Measurements from ENCODE around the gene MRGPRX2.

The MRGPRX2 gene

GRCh38 chr11:19073454-19074415 lies 13.2 kb upstream of the MRGPRX2 start:
- DNase-seq, result no peak

GRCh38 chr11:19072464-19072863 lies 11.9 kb upstream of the MRGPRX2 start:
- no peak for DNase-seq

- DNase-seq, result peak; percentile 90
These were observed 10.7 kb upstream of the MRGPRX2 start for GRCh38 chr11:19071255-19071654.

DNA sequence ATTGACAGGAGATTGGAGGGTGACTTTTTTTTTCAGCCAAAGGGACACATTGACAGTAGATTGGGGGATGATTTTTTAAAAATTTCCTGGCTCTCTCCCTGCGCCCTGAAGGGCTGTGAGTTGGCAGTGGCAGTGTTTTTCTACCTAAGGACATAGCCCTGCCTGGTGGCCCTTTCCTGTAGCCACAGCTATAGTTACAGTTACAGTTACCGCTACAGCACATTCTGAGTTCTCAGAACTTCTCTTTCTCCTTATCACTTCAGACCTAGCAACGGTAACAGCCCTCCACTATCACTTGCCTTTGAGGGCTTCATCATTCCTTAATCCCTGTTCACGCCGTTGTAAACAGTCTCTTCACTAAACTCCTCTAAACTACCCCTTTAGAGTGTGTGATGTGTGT lies 684 bp downstream of the MRGPRX2 start:
- no peak for DNase-seq

GRCh38 chr11:19055905-19056304 lies 4.6 kb downstream of the MRGPRX2 start:
- DNase-seq, result no peak

GRCh38 chr11:19055016-19055415 lies 5.5 kb downstream of the MRGPRX2 start:
- no peak for DNase-seq

- no peak for DNase-seq
These were observed 6.6 kb downstream of the MRGPRX2 start for GRCh38 chr11:19053909-19054308.

DNA sequence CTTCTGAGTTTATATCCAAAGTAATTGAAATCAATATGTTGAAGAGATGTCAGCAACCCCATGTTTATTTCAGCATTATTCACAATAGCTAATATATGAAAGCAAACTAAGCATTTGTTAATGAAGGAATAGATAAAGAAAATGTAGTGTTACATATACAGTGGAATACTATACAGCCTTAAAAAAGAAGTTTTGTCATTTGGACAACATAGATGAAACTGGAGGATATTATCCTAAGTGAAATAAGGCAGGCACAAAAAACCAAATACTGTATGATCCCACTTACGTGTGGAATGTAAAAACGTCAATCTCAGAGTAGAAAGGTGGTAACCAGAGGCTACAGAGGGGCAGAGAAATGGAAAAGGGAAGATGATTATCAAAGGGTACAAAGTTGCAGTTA lies 10.2 kb downstream of the MRGPRX2 start:
- no peak for DNase-seq

DNA sequence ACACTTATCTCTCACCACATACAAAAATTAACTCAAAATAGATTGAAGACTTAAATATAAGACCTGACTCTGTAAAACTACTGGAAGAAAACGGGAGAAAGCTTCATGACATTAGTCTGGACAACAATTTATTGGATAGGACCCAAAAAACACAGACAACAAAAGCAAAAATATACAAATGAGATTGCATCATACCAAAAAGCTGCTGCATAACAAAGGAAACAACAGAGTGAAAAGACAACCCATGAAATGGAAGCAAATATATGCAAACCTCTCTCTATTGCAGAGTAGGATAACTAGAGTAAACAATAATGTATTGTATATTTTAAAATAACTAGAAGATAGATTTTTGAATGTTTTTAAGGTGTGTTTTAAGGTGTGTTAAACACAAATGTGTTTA lies 11.2 kb downstream of the MRGPRX2 start:
- DNase-seq, result no peak

GRCh38 chr11:19040051-19040450 lies 20.5 kb downstream of the MRGPRX2 start:
- no peak for DNase-seq

GRCh38 chr11:19039409-19039808 lies 21.1 kb downstream of the MRGPRX2 start:
- no peak for DNase-seq

DNA sequence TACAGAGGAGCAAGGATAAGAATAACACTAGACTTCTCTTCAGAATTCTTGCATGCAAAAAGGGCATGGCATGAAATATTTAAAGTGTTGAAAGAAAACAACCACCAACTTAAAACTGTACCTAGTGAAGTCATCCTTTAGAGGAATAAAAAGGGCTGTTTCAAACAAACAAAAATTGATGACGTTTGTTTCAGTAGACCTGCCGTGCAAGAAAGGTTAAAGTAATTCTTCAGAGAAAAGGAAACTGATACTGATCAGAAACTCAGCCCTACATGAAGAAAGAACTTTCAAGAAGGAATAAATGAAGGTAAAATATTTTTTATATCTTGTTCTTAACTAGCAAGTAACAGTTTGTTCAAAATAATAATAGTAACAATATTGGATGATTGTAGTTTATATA lies 27.5 kb downstream of the MRGPRX2 start:
- DNase-seq, result no peak

GRCh38 chr11:19027829-19028595 lies 32.5 kb downstream of the MRGPRX2 start:
- DNase-seq, result peak; percentile 42

DNA sequence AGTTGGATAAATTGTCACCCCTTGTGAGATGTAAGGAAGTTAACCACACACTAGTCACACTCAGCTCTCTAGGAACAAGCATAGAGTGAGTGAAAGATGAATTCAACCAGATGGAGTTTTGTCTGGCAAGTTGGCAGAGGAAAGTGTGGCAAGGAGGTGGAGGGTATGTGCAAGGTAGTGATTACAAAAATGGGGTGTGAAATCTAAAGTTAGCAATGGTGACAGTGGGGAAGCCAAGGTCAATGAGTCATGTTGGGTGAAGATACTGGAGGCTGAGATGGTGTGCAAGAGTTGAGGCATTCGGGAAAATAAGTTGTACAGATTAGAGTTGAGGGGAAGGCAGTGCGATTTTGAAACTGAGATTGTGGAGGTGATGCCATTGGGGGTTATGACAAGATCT lies 33.7 kb downstream of the MRGPRX2 start:
- no peak for DNase-seq

DNA sequence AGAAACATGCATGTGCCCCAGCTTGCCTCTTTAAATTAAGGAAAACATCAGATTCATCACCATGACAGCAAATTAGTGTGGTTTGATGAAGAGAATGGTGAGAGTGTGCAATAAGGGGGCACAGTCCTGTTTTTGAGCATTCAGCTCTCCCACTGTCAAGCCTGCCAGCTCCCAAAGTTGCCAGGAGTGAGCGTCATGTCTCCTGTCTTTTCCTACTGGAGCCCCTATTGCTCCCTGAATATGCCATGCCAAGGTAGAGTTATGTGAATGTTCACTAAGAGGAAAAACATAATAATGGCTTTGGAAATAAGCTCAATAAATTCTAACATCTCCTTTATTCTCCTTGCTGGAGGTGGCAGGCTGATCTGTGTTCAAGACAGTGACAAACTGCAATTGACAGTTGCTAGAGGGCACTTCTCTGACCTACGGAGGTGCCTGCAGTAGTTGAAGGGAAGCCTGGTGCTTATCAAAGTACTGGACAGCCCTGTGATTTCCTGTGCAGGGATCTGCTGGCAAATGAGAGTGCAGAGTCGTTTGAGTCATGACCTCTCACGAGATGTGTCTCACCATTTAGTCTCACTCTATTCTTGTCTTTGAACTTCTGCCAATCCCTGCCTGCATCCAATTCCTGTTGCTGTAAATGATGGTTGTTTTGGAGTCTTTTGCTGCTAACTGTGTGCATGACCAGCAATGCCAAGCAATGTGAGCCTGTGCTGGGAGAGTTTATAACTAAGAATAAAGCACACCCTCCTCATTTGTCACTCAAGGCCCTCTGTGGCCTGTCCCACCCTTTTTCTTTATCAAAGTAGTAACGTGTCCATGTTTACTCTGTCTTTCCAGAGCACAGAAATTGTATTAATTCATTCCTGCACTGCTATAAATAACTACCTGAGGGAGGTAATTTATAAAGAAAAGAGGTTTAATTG lies 34.8 kb downstream of the MRGPRX2 start:
- DNase-seq, result peak; percentile 1

DNA sequence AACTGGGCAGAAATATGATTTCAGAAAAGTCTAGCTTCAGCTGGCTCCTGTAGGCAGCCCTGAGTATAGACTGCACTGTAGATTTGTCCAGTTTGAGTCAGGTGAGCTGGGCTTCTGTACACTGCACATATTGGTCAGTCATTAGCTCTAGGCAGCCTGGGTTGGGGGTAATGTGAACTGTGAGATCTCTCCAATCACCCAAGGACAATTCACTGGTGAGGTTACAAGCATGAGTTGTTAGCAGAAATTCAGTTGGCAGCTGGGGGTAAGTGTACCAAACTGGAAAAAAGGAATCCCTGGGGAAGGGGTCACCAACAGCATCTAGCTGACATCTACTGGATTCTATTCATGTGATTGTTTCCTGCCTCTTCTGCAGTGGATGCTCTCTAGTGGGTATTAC lies 39.7 kb downstream of the MRGPRX2 start:
- no peak for DNase-seq

DNA sequence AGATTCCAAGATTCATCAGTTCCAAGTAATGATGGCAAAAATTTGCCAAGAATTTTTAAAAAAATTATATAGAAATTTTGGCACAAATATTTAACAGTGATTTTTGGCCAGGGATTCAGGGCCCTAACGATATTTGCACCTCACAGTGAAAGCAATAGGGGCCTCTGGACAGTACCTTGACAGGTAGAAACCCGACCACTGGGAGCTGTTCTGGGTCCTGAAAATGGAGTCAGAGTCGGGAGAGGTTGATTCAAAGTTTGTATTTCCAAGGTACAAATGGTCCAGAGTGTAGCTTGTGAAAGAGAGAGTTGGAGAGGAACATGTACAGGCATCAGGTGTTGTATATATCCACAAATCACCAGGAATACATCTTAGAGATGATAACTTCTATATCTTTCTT lies 41.6 kb downstream of the MRGPRX2 start:
- DNase-seq, result no peak

DNA sequence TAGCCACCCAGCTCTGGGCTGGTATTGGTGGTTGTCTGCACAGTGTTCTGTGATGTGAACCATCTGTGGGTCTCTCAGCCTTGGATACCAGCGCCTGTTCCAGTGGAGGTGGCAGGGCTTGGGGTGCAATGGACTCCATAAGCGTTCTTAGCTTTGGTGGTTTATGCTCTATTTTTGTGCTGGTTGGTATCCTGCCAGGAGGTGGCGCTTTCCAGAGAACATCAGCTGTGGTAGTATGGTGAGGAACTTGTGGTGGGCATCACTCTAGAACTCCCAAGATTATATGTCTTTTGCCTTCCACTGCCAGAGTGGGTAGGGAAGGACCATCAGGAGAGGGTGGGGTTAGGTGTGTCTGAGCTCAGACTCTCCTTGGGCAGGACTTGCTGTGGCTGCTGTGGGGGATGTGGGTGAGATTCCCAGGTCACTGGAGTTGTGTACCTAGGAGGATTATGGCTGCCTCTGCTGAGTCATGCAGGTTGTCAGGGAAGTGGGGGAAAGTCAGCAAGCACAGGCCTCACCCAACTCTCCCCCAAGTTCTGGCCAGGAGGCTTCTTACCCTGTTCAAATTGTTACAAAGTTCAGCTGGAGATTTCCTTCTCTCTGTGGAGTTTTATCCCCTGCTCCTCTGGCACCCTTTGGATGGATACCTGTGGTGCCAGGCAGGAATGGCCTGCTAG lies 47.2 kb downstream of the MRGPRX2 start:
- no peak for DNase-seq

DNA sequence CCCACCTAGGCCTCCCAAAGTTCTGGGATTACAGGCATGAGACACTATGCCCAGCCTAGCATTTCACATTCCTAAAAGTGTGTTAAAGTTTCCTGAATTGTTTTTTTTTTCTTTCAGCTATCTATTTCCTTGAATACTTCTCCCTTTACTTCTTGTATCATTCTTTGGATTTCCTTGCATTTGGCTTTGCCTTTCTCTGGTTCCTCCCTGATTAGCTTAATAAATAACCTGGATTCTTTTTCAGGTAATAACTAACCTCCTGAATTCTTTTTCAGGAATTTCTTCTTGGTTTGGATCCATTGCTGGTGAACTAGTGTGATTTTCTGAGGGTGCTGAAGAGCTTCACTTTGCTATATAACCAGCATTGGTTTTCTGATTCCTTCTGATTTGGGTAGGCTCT lies 47.9 kb downstream of the MRGPRX2 start:
- no peak for DNase-seq
